Stimulated activated CD4-positive, alpha-beta T cell treated with anti-CD3 and anti-CD28 coated beads, Interleukin-4, amount 100 ng/mL, for 4 hours (primary cell): ENCODE results near the gene KRT7.

Source experiments
- DNase-seq, 2 experiments: peaks; one replicate each; pipeline ENCODE4 v3.0.0-alpha.2; 2020

KRT7 gene

GRCh38 chr12:52200086-52200780, 32.8 kb upstream of the KRT7 start:
- no peak for DNase-seq

DNA sequence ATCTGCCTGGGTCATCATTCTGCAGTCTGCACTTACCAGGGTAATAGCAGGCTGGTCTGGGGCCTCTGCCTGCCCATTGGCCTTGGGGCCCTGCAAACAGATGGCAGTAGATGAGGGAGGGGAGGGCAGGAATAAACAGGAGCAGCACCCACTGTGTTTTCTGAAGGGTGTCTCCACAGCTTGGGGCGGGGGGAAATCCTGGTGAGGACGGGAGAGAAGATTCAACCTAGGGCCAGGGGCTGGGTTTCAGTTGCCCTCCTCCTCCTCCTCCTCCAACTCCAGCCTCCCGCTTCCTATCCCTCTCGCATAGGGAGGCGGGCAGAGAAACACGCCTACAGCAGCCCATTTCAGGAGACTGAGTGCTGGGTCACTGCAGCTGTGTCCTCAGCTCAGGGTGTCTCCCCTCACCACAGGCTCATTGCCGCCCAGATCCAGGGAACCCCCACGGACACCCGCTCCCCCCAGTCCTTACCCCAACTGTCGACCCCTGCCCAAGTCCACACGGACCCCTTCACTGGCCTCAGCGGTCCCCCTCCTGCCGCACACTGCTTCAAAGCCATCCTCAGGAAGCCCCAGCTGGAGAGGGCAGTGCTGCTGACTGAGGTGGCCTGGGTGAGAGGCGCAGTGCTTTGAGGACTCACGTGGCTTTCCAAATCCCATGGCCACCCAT, 32.1 kb upstream of the KRT7 start:
- no peak for DNase-seq

GRCh38 chr12:52201451-52201839, 31.6 kb upstream of the KRT7 start:
- DNase-seq, result no peak

DNA sequence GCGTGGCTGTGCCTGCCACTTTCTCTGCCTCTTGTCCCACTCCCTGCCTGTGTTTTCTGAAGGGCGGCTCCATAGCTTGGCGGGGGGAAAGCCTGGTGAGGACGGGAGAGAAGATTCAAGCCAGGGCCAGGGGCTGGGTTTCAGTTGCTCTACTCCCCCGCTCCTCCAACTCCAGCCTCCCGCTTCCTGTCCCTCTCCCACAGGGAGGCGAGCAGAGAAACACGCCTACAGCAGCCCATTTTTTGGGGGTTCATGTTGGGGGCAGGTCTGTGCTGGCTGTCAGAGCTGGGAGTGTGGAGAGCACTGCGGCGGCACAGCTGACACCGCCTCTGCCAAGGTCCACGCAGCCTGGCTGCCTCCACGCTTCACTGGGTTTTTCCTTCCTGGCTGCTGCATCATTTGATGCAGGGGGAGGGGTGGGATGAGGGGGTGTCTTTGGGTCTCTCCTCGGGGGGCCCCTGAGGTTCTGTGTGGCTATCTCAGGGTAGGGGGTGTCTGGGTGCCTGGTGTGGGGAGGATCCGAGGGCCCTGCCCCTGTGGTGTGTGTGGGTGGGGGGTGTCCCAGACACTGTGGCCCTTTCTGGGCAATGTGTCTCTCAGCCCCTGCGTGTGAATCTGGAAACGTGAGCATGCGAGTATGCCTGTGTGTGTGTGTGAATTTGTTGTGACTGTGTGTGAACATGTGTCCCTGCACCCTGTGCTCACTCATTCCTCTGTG, 30.5 kb upstream of the KRT7 start:
- no peak for DNase-seq

DNA sequence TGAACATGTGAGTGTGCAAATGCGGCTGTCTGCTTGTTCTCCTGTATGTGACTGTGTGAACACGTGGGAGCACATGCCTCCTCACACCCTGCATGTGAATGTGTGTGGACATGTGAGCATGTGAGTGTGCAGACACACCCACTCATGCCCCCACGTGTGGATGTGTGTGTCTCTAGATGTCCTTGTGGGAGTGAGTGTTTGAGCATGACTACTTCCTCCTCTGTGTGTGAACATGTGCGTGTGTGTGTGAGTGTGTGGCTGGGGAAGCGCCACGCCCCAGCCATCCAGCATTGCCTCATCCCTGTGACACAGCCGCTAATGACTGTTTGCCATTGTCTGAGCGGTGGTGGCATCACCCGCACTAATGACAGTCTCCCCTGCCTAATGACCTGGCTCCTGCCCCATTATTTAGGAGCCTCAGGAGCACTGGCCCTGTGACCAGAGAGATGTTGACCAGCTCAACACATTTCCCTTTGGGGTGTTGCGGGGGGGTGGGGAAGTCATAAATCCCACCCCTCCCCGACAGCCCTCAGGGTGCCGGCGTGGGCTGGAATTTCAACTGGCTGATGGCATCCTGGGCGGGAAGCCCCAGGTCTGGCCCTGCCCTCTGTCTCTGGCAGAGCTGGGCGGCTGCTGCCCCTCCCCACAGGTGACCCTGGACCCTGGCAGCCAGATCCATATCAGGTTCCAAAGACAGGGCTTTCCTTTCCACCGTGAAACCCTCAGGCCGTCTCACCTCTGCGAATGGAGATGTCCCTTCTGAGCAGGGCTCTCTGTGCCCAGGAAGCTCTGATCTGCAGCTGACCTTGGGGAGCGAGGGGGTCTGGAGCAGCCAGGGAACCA, 29.7 kb upstream of the KRT7 start:
- DNase-seq, result peak in 1 of 2 experiments; percentile 43

- no peak for DNase-seq
Observed at GRCh38 chr12:52204095-52204930, 28.7 kb upstream of the KRT7 start.

DNA sequence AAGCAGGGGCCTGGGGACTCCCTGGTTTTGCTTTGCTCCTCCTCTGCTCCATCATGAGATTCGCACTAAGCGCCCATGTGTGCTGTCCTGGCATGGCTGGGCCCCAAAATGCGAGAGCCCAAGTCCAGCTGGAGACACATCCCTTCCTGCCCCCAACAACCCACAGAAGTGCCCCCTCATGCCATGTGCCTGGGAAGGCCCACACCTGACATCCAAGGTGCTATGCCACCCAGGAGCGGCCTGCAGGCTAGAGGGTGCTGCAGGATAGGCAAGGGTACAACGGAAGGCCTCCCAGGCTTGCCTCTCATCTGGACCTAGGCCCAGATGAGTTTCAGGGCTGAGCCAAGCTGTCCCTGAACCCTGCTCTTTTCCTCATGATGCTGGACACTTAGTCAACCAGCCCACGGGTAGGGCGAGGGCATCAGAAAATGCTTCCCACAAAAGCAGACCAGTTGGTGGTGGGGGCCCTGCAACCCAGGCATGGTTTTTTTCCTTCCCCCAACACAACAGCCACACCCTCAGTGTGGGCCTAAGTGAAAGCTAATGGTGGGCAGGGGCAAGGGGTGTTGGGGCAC, 28.0 kb upstream of the KRT7 start:
- no peak for DNase-seq

DNA sequence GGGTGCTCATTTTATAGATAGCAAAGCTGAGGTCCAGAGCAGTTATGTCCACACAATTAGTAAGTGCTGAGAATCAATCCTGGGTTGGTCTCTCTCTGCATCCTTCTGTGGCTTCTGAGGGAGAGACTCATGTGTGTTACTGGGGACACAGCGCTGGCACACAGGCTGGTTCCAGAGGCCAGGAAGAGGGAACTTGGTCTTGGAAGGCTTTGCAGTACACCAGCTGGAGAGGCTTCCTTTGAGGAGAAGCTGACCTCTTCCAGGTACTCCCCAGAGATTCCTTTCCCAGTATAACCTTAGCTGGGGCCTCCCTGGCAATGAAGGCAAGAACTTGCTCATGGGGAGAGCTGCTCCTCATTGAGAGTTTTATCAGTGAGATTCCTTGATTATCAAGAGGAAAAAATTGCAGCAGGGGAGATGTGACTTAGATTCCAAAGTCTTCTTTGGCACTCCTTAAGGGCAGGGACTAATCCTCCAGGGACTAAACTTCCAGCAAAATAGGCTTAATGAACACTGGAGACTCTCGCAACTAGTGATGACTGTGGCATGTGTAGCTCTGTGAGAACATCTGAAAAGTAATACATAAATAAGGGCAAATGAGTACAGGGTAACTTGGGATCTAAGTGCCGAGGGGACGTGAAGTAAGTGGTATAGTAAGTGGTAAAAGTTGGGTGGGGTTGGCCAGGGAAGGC, 27.3 kb upstream of the KRT7 start:
- DNase-seq, result no peak

GRCh38 chr12:52206304-52207040, 26.6 kb upstream of the KRT7 start:
- DNase-seq, result no peak

- DNase-seq, result no peak
Observed at GRCh38 chr12:52207106-52207505, 25.9 kb upstream of the KRT7 start.

DNA sequence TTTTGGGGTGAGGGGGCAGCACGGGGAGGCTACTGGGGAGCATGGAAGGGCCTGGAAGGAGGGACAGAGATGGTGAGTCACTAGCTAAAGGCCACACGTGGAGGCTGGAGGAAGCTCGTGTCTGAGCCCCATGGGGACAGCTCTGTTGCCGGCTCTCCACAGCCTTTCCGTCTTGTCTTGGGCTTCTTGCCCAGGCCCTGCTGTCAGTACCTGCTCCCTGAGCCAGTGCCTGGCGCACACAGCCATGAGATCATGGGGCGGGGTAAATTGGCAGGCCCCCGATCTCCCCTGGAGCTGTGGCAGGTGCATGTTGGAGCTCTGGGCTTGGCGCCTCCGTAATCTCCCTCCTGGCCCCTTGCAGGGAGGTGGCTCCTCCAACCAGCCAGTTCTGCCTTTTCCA, 25.1 kb upstream of the KRT7 start:
- DNase-seq, result no peak

GRCh38 chr12:52208424-52209165, 24.4 kb upstream of the KRT7 start:
- DNase-seq, result no peak

DNA sequence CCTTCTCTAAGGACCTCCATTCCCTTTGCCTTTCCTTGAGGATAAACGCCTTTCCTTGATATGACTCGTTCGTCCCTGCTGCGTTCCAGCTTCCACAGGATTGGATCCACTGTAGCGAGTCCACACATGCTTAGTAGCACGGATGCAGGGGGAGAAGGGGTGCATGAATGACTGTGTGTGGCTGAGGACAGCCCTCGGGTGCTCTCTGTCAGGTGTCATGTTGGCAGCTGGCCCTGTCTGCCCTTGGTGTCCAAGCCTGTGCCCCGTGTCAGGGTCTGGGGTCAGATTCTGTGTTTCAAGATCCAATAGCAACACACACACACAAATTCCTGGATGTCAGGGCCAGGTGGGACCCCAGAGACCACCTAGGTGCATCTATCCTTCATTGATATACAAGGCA, 23.7 kb upstream of the KRT7 start:
- DNase-seq, result no peak

DNA sequence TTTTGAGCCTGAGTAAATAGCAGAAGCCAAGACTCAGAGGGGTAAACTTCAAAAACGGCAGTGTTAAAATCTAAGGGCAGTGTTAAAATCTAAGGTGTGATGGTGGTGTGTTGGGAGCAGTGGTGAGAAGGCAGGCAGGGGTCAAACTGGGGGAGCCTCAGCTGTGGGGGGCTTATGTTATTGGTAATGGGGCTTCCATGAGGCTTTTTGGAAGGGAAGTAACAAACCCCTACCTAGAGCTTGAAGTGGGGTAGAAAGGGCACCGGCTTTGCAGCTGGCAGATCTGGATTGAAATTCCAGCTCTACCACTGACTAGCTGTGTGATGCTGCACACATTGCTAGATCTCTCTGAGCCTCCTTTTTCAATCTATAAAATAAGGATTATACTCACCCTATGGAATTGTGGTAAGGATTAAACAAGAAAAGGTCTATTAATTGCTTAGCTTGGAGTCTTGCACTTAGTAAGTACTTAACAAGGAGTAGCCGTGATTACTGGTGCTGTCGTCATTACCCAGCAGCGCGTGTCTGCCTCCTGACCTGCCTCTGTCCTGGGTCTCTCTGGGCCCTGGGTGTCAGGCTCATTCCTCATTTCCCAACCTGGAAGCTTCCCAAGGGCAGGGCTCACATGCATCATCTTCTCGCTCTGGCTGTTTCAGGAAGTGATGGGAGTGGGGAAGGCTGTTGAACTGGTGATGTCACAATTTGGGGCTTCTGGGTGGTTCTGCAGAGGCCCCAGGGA, 22.7 kb upstream of the KRT7 start:
- DNase-seq, result no peak

GRCh38 chr12:52210925-52211650, 22.0 kb upstream of the KRT7 start:
- DNase-seq, result no peak

DNA sequence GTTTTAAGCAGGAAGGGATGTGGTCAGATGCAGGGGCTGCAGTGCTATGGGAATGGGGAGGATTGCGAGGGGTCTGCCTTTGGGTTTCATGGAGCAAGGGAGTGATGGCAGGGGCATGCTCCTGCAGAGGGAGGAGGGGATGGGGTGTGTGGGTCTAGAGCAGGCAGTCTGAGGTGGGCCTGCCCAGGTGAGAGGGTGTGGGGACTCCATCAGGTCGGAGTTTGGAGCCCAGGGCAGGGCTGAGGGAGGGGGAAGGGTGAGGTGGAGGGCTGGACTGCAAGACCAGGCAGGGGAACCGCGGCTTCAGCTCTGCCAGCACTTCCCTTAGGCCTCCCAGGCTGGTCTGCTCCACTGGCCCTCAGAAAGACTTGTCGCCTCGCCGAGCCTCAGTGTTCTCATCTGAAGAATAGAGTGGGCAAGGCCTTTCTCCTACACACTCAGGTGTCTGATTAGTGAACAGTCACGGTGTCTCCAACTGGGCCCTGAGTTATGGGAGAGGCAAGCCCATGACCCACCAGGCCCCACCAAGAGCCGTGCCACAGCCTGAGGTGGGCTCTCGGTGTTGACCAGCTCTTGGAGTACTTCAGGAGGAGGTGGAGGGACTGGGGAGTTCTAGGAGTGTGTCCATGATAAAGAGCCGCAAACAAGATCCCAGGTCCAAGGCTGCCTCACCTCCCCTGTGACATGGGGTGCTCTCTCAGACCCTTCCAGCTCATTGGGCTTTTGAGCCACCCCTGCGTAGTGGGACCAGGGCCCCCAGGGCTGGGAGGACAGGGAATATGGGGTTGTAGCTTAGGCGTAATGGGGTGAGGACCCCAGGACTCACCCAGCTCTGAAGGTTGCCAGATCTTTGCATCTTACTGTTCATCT, 21.1 kb upstream of the KRT7 start:
- DNase-seq, result no peak
